Mucosa of descending colon (tissue), 3 donors: ENCODE data around the gene WWC2. TPM values are rescaled to one million over a fixed set of nuclear protein-coding genes. Genes with fewer than 3 reads are reported as not detected.

Experiments used
- ATAC-seq: fragments of 200-7000 bp; cut with Tn5 transposase; one replicate; pipeline ENCODE4 v1.9.1; 2020; ENCODE audit warnings: mild to moderate bottlenecking, moderate library complexity
- DNase-seq, 3 donors: peaks; one replicate each; pipeline ENCODE4 v3.0.0-alpha.2; 2020
- H3K36me3 ChIP-seq: fragments of 200-600 bp; one replicate; pipeline ENCODE4 v1.8.0; 2021; ENCODE audit warnings: low read depth, mild to moderate bottlenecking
- H3K4me1 ChIP-seq: fragments of 200-600 bp; one replicate; pipeline ENCODE4 v1.8.0; 2021; ENCODE audit warnings: low read depth, mild to moderate bottlenecking
- H3K4me3 ChIP-seq: fragments of 200-600 bp; one replicate; pipeline ENCODE4 v1.8.0; 2021; ENCODE audit warnings: mild to moderate bottlenecking
- H3K9me3 ChIP-seq: fragments of 200-600 bp; one replicate; pipeline ENCODE4 v1.8.0; 2021; ENCODE audit warnings: mild to moderate bottlenecking
- CTCF ChIP-seq: fragments of 200-600 bp; IDR thresholded peaks from one replicate; pipeline ENCODE4 v1.8.0; 2022; ENCODE audit warnings: antibody characterized with exemption, mild to moderate bottlenecking
- intact Hi-C, 2 donors: fragments of 100-400 bp; cut with DNase I in 1 of 2; cut with micrococcal nuclease in 1 of 2; formaldehyde crosslinking; loops; one replicate each; pipeline versions ENCODE4 v1.11.0 to v1.11.1; 2022; cut with DNase I, micrococcal nuclease
- total RNA-seq, 3 donors: library from RNA; stranded (reverse); fragmentation: NEBNext Ultra II Directional in 2 of 3; extraction: Animal tissue kit (Norgen Biotek cat#: 25700) in 2 of 3; gene quantifications; one replicate each; pipeline versions ENCODE4 v1.2.1 to v1.2.4, GENCODE V29; 2021 to 2023
- donor health status: DM: no; HTN: no; CAD: no; lungs with moderate emphysema.
- donor health status: DM: no; HTN: no; CAD: no.
- donor health status: DM: no; HTN: yes; CAD: no.

The WWC2 gene
- total RNA-seq, 3 donors from 2014 or later = 6.4 to 31.2 (median 7.7) TPM

GRCh38 chr4:183175631-183176232 lies 76.7 kb downstream of the WWC2 start:
- TF ChIP-seq CTCF = no peak
- intact Hi-C loops = no loop called here
- DNase-seq (no peak), ATAC-seq (no peak)
- H3K36me3 ChIP-seq = no peaks in the 10 kb centered on the region
- H3K9me3 ChIP-seq = no peaks in the 10 kb centered on the region
- peaks cover 4% of the 10 kb centered on the region for H3K4me1 ChIP-seq
- no peak overlapping the region for H3K4me3 ChIP-seq

GRCh38 chr4:183177001-183177400 lies 77.9 kb downstream of the WWC2 start:
- peaks cover under 1% of the 10 kb centered on the region for H3K4me1 ChIP-seq
- no peaks in the 10 kb centered on the region for H3K36me3 ChIP-seq
- intact Hi-C loops = no loop called here
- no peak for ATAC-seq
- no peak for TF ChIP-seq CTCF
- H3K4me3 ChIP-seq = no peak overlapping the region
- DNase-seq = no peak
- no peaks in the 10 kb centered on the region for H3K9me3 ChIP-seq

- intact Hi-C loops = no loop called here
- Histone ChIP-seq H3K4me3 (no peak overlapping the region), H3K4me1 (no peaks in the 10 kb centered on the region), H3K9me3 (no peaks in the 10 kb centered on the region), H3K36me3 (no peaks in the 10 kb centered on the region)
- DNase-seq (no peak), ATAC-seq (no peak)
- no peak for TF ChIP-seq CTCF
Observed at GRCh38 chr4:183178201-183178600, 79.1 kb downstream of the WWC2 start.

DNA sequence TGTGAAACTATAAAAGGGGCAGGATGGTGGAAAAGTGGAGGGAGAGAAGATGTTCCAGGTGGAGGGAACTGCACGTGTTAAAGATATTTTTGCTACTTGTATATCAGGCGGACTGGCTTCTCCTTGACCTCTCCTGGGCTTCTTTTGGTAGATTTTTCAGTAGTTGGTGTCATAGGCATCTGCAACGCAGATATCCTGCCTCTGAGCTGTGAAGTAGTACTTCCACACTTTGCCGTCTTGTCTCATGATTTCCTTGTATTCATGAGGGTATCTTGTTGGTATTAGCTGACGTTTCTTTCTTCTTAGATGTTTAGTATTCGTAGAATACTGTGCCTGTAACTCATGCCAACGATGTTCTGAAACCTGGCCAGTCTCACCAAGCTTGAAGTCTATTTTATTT lies 81.0 kb downstream of the WWC2 start:
- no peaks in the 10 kb centered on the region for H3K9me3 ChIP-seq
- ATAC-seq = no peak
- intact Hi-C loops = no loop called here

DNA sequence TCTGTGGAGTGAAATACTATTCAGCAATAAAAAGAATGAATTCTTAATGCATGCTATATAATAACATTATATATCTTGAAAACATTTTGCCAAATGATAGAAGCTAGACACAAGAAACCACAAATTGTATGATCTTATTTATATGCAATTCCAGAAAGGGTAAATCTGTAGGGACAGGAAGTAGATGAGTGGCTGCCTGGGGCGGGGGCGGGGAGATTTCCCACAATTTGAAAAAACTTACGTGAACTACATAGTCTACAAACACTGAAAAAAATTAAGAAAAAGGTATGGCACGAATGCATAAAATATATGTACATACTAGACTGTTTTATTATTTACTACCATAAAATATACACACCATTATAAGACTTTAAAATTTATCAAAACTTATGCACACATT lies 81.6 kb downstream of the WWC2 start:
- Histone ChIP-seq H3K4me3 (no peak overlapping the region), H3K9me3 (no peaks in the 10 kb centered on the region), H3K4me1 (no peaks in the 10 kb centered on the region), H3K36me3 (no peaks in the 10 kb centered on the region)
- intact Hi-C loops = no loop called here
- ATAC-seq (no peak), DNase-seq (no peak)
- TF ChIP-seq CTCF = no peak

More for the DNA sequence above, 81.0 kb downstream of the WWC2 start:
- DNase-seq = no peak
- TF ChIP-seq CTCF = no peak
- Histone ChIP-seq H3K4me3 (no peak overlapping the region), H3K36me3 (no peaks in the 10 kb centered on the region), H3K4me1 (no peaks in the 10 kb centered on the region)

DNA sequence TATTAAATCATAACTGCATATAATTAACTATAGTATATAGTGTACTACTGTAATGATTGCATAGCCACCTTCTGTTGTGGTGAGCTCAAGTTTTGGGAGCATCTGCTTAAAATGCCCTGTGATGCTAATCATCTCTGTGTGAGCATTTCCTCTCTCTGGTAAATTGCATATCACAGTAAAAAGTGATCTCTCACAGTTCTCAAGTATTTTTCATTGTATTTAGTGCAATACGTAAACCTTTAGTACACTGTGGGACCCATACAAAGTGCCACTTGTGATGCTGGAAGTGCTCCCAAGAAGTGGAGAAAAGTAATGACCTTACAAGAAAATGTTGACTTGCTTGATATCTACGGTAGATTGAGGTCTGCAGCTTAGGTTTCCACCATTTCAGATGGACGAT lies 82.0 kb downstream of the WWC2 start:
- ATAC-seq (no peak), DNase-seq (no peak)
- Histone ChIP-seq H3K4me1 (no peaks in the 10 kb centered on the region), H3K9me3 (no peaks in the 10 kb centered on the region), H3K36me3 (no peaks in the 10 kb centered on the region), H3K4me3 (no peak overlapping the region)
- intact Hi-C loops = no loop called here
- TF ChIP-seq CTCF = no peak
